ENCODE measurements around the gene YBX3.

GRCh38 chr12:10705655-10706054 lies 17.5 kb downstream of the YBX3 start:
- no peak for TF ChIP-seq CTCF (IDR thresholded peaks at IDR 0.05; ENCODE audit: low read length)
- no peak for TF ChIP-seq EZH2 (optimal IDR thresholded peaks at IDR 0.05; ENCODE audit: low read depth, low read length)
- no peak for TF ChIP-seq EZH2phosphoT487 (IDR thresholded peaks at IDR 0.05; ENCODE audit: low read length)
